ENCODE measurements around the gene SNCB.

DNA sequence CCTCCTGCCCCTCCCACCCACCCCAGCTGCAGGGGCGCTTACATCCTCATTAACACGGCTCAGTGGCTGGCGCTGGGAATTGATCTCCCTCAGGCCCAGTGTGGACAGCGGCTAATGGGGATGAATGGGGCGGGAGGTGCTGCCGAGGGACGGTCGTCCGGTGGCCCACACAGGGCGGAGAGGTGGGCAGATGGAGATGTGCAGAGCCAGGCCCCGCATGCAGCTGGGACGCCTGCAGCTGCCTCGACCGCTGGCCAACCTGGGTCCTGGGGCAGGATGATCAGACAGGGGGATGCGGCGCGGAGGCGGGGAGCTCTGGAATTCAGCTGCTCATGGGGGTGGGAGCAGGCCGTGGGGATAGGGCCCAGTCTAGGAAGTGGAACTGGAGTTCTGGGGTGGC lies 34.6 kb upstream of the SNCB start:
- TF ChIP-seq TAF1 (IDR thresholded peaks at IDR 0.05; ENCODE audit: borderline replicate concordance, insufficient read depth, low read length) (no peak), POLR2AphosphoS5 (IDR thresholded peaks at IDR 0.05; ENCODE audit: low read depth, low read length) (no peak)
- TF ChIP-seq, protein P1, sequence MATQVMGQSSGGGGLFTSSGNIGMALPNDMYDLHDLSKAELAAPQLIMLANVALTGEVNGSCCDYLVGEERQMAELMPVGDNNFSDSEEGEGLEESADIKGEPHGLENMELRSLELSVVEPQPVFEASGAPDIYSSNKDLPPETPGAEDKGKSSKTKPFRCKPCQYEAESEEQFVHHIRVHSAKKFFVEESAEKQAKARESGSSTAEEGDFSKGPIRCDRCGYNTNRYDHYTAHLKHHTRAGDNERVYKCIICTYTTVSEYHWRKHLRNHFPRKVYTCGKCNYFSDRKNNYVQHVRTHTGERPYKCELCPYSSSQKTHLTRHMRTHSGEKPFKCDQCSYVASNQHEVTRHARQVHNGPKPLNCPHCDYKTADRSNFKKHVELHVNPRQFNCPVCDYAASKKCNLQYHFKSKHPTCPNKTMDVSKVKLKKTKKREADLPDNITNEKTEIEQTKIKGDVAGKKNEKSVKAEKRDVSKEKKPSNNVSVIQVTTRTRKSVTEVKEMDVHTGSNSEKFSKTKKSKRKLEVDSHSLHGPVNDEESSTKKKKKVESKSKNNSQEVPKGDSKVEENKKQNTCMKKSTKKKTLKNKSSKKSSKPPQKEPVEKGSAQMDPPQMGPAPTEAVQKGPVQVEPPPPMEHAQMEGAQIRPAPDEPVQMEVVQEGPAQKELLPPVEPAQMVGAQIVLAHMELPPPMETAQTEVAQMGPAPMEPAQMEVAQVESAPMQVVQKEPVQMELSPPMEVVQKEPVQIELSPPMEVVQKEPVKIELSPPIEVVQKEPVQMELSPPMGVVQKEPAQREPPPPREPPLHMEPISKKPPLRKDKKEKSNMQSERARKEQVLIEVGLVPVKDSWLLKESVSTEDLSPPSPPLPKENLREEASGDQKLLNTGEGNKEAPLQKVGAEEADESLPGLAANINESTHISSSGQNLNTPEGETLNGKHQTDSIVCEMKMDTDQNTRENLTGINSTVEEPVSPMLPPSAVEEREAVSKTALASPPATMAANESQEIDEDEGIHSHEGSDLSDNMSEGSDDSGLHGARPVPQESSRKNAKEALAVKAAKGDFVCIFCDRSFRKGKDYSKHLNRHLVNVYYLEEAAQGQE (IDR thresholded peaks at IDR 0.05; ENCODE audit: insufficient read depth in 1 of 2, low read depth in 2 of 2, low read length in 2 of 2), result no peak

Measured in PFSK-1 (cell line).